Stimulated activated CD4-positive, alpha-beta T cell treated with anti-CD3 and anti-CD28 coated beads, Interleukin-1b, Interleukin-23, amount 100 ng/mL, for 48 hours (primary cell): Measurements from ENCODE around the gene MMS19.
"Not testable (repeated sequence)": the region's sequence is repeated elsewhere in the genome, so short reads cannot be mapped to it uniquely, and the experiment has no call there.

Experiments used
- DNase-seq: peaks from one replicate; pipeline ENCODE4 v3.0.0-alpha.2; 2020

The MMS19 gene

GRCh38 chr10:97502916-97503315 is 4.7 kb upstream of the MMS19 start:
- no peak for DNase-seq

GRCh38 chr10:97500297-97500575 is 2.0 kb upstream of the MMS19 start:
- no peak for DNase-seq

GRCh38 chr10:97499561-97500296 is 1.5 kb upstream of the MMS19 start:
- DNase-seq: no peak

- DNase-seq: peak; percentile 8
Observed at GRCh38 chr10:97498841-97499560, 779 bp upstream of the MMS19 start, which contains the start of gene UBTD1. TSS of gene UBTD1 (plus strand) at chr10:97498924. CDS start at chr10:97499204, 280 bp downstream.

- peak; percentile 88 for DNase-seq
Observed at GRCh38 chr10:97497572-97498075, 598 bp downstream of the MMS19 start.

GRCh38 chr10:97494863-97495506 is 3.2 kb downstream of the MMS19 start:
- DNase-seq: no peak

- DNase-seq: no peak
Observed at GRCh38 chr10:97494151-97494550, 4.1 kb downstream of the MMS19 start.

GRCh38 chr10:97490592-97490991 is 7.6 kb downstream of the MMS19 start:
- DNase-seq: no peak

GRCh38 chr10:97485647-97486281 is 12.5 kb downstream of the MMS19 start:
- no peak for DNase-seq

GRCh38 chr10:97483921-97484320 is 14.3 kb downstream of the MMS19 start:
- no peak for DNase-seq

- DNase-seq: no peak
Observed at GRCh38 chr10:97483506-97483905, 14.7 kb downstream of the MMS19 start.

GRCh38 chr10:97482381-97482780 is 15.8 kb downstream of the MMS19 start:
- DNase-seq: no peak

GRCh38 chr10:97481071-97481470 is 17.2 kb downstream of the MMS19 start:
- no peak for DNase-seq

GRCh38 chr10:97479939-97480338 is 18.3 kb downstream of the MMS19 start:
- DNase-seq: no peak

- DNase-seq: not testable (repeated sequence)
Observed at GRCh38 chr10:97479410-97479809, 18.8 kb downstream of the MMS19 start.

GRCh38 chr10:97475936-97476594 is 22.2 kb downstream of the MMS19 start:
- DNase-seq: no peak

GRCh38 chr10:97474918-97475317 is 23.3 kb downstream of the MMS19 start:
- no peak for DNase-seq

GRCh38 chr10:97468781-97469180 is 29.4 kb downstream of the MMS19 start:
- DNase-seq: not testable (repeated sequence)

GRCh38 chr10:97468162-97468561 is 30.1 kb downstream of the MMS19 start:
- no peak for DNase-seq

GRCh38 chr10:97466755-97467154 is 31.5 kb downstream of the MMS19 start:
- DNase-seq: no peak

- no peak for DNase-seq
Observed at GRCh38 chr10:97465982-97466381, 32.2 kb downstream of the MMS19 start.

GRCh38 chr10:97464226-97464625 is 34.0 kb downstream of the MMS19 start:
- no peak for DNase-seq
